ENCODE measurements around the gene FAM13A.

- TF ChIP-seq ZBTB20 (tag by site-specific recombination; IDR thresholded peaks at IDR 0.05) (no peak), CTCF (tag by site-specific recombination; IDR thresholded peaks at IDR 0.05) (no peak), ELK4 (IDR thresholded peaks at IDR 0.05; ENCODE audit: borderline replicate concordance, low read depth, low read length) (no peak)
Observed at GRCh38 chr4:88803600-88804096, 253.3 kb downstream of the FAM13A start.
